ENCODE data around the gene CDC42EP5.
"Not testable (repeated sequence)": the region's sequence is repeated elsewhere in the genome, so short reads cannot be mapped to it uniquely, and the experiment has no call there.

The CDC42EP5 gene

DNA sequence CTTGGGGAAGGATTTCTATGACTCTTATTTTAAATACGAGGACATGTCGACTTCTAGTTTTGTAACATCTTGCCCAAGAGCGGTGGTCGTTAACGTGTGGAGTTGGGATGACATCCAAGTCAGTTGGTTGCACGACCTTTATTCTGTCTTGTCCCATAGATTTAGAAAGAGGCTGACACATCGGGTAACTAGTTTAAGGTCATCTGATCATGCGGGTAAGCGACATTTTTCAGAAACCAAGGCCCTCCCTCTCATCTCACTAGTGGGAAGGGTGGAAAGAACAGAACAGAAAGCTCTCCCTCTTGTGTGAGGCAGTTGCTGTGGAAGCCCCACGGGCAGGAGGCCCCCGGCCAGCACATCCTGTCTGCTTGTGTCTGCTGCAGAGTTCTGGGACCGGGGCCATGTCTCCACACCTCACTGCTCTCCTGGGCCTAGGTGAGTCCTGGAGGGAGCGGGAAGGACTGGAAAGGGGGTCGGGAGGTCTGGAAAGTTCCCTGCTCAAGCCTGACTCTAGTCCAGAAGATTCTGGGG is 29.5 kb upstream of the CDC42EP5 start, which contains the start of gene LAIR2:
Gene LAIR2, plus strand, starts transcription at position 314 of the 531 bp plus-strand sequence. Its CDS starts 88 bp downstream, at position 402.
- TF ChIP-seq CTCF (IDR thresholded peaks at IDR 0.05) = no peak
- no peaks in the 10 kb centered on the region for H3K36me3 ChIP-seq
- no peak within 1 kb of the TSS for H3K4me3 ChIP-seq (ENCODE audit: low read depth in 1 of 2, low read length in 1 of 2)
- no peak within 1 kb of the TSS for H3K27ac ChIP-seq
- H3K9me3 ChIP-seq = no peaks in the 10 kb centered on the region
- peaks cover 89% of the 10 kb centered on the region for H3K27me3 ChIP-seq
- H3K4me1 ChIP-seq (ENCODE audit: control insufficient read depth in 1 of 2, insufficient read depth in 1 of 2, low read depth in 1 of 2, low read length in 1 of 2) = no peaks in the 10 kb centered on the region

GRCh38 chr19:54498451-54498772 is 25.3 kb upstream of the CDC42EP5 start:
- peaks cover 93% of the 10 kb centered on the region for H3K27me3 ChIP-seq
- not testable (repeated sequence) for H3K36me3 ChIP-seq; H3K27ac ChIP-seq; H3K4me1 ChIP-seq (ENCODE audit: control insufficient read depth in 1 of 2, insufficient read depth in 1 of 2, low read depth in 1 of 2, low read length in 1 of 2); H3K9me3 ChIP-seq; H3K4me3 ChIP-seq (ENCODE audit: low read depth in 1 of 2, low read length in 1 of 2)

- H3K9me3 ChIP-seq; H3K27ac ChIP-seq; H3K36me3 ChIP-seq; H3K4me3 ChIP-seq (ENCODE audit: low read depth in 1 of 2, low read length in 1 of 2); H3K4me1 ChIP-seq (ENCODE audit: control insufficient read depth in 1 of 2, insufficient read depth in 1 of 2, low read depth in 1 of 2, low read length in 1 of 2): not testable (repeated sequence)
- H3K27me3 ChIP-seq = peaks cover 93% of the 10 kb centered on the region
Measured at GRCh38 chr19:54497747-54498450, 24.8 kb upstream of the CDC42EP5 start.

DNA sequence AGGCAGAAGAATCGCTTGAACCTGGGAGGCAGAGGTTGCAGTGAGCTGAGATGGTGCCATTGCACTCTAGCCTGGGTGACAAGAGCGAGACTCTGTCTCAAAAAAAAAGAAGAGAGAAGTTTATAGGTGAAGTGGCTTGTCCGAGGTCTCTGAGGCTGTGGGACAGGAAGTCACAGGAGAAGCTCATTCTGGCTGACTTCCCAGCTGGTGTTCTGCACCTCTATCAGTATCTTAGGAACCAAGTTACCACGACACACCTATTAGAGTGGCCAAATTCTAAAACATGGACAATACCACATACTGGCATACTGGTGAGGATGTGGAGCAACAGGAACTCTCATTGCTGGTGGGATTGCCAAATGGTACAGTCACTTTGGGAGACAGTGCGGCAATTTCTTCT is 22.2 kb upstream of the CDC42EP5 start:
- not testable (repeated sequence) for H3K4me3 ChIP-seq (ENCODE audit: low read depth in 1 of 2, low read length in 1 of 2); H3K9me3 ChIP-seq; H3K4me1 ChIP-seq (ENCODE audit: control insufficient read depth in 1 of 2, insufficient read depth in 1 of 2, low read depth in 1 of 2, low read length in 1 of 2); H3K27ac ChIP-seq; H3K36me3 ChIP-seq
- H3K27me3 ChIP-seq = peaks cover 92% of the 10 kb centered on the region

DNA sequence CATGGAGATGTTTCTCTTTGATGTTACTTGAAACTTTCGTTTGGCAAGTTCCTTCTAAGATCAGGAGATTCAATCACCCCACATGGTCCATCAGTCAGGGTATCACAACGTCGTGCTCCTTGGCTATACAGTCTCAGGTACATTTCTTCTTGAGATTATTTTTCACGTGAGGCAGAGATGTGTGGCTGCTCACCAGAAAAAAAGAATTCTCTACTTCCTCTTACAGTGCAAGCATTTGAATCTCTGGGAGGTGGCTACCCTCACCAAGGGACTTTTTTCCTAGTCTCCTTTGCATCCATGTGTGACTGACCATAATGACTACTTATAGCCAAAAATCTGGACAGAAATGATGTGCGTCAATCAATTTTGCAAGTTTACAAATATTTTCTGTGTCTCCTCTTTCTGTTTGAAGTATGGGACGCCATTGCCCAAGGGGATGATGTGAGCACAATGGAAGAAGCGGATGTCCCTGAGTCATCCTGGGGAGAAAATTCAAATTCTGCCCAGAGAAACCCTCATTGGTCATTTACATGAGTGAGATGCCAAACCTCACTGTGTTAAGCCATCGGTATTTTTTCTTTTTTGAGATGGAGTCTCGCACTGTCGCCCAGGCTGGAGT is 21.0 kb upstream of the CDC42EP5 start:
- TF ChIP-seq CTCF (IDR thresholded peaks at IDR 0.05) = no peak
- no peak overlapping the region for H3K27ac ChIP-seq
- no peaks in the 10 kb centered on the region for H3K4me1 ChIP-seq (ENCODE audit: control insufficient read depth in 1 of 2, insufficient read depth in 1 of 2, low read depth in 1 of 2, low read length in 1 of 2)
- no peaks in the 10 kb centered on the region for H3K36me3 ChIP-seq
- H3K27me3 ChIP-seq = peaks cover 92% of the 10 kb centered on the region
- no peak overlapping the region for H3K4me3 ChIP-seq (ENCODE audit: low read depth in 1 of 2, low read length in 1 of 2)
- no peaks in the 10 kb centered on the region for H3K9me3 ChIP-seq

DNA sequence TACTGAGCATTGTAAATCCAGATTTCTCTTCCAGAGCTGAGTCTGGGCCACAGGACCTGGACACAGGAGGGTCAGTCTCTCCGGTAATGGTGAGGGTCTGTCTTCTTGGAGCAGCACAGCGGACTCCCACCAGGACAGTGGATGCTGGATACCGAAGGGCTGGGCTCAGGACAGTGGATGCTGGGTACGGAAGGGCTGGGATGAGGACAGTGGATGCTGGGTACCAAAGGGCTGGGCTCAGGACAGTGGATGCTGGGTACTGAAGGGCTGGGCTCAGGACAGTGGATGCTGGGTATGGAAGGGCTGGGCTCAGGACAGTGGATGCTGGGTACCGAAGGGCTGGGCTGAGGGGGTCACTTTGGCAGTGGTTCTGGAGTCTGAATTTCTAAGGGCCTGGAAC is 20.0 kb upstream of the CDC42EP5 start:
- not testable (repeated sequence) for H3K9me3 ChIP-seq; H3K36me3 ChIP-seq; H3K27ac ChIP-seq; H3K4me3 ChIP-seq (ENCODE audit: low read depth in 1 of 2, low read length in 1 of 2); H3K4me1 ChIP-seq (ENCODE audit: control insufficient read depth in 1 of 2, insufficient read depth in 1 of 2, low read depth in 1 of 2, low read length in 1 of 2)
- H3K27me3 ChIP-seq = peaks cover 93% of the 10 kb centered on the region

GRCh38 chr19:54492568-54492967 is 19.5 kb upstream of the CDC42EP5 start:
- Histone ChIP-seq H3K9me3 (no peaks in the 10 kb centered on the region), H3K4me3 (ENCODE audit: low read depth in 1 of 2, low read length in 1 of 2) (no peak overlapping the region), H3K27me3 (peaks cover 93% of the 10 kb centered on the region), H3K4me1 (ENCODE audit: control insufficient read depth in 1 of 2, insufficient read depth in 1 of 2, low read depth in 1 of 2, low read length in 1 of 2) (no peaks in the 10 kb centered on the region), H3K27ac (no peak overlapping the region), H3K36me3 (no peaks in the 10 kb centered on the region)
- no peak for TF ChIP-seq CTCF (IDR thresholded peaks at IDR 0.05)

Data from neutrophil (primary cell).